GM21723 (cell line): ENCODE results near the gene INTS6.

Source experiments
- ATAC-seq: cut with Tn5 transposase; IDR thresholded peaks from one replicate; pipeline ENCODE4 v1.9.1; 2021; ENCODE audit warnings: mild to moderate bottlenecking, moderate library complexity; ENCODE audit not compliant: unreplicated experiment

Gene INTS6

GRCh38 chr13:51322826-51323225, 130.0 kb downstream of the INTS6 start:
- no peak for ATAC-seq

- ATAC-seq = no peak
Measured at GRCh38 chr13:51321836-51322235, 131.0 kb downstream of the INTS6 start.

- ATAC-seq = no peak
Measured at GRCh38 chr13:51318876-51319275, 134.0 kb downstream of the INTS6 start.

- no peak for ATAC-seq
Measured at GRCh38 chr13:51318015-51318414, 134.8 kb downstream of the INTS6 start.

- ATAC-seq = no peak
Measured at GRCh38 chr13:51317262-51317661, 135.6 kb downstream of the INTS6 start.

GRCh38 chr13:51313619-51314018, 139.2 kb downstream of the INTS6 start:
- ATAC-seq = no peak

GRCh38 chr13:51311957-51312520, 140.8 kb downstream of the INTS6 start:
- ATAC-seq = no peak
